GM23338 (cell line): ENCODE results near the gene ZNF747. TPM values are rescaled to one million over a fixed set of nuclear protein-coding genes. Genes with fewer than 3 reads are reported as not detected.

Source experiments
- CREB1 ChIP-seq: fragments of 250-450 bp; sonication (Bioruptor Pico); IDR thresholded peaks from 2 replicates; pipeline ENCODE4 v1.5.0; 2020; ENCODE audit warnings: low read depth, mild to moderate bottlenecking, moderate library complexity
- JUNB ChIP-seq: IDR thresholded peaks from one replicate; pipeline ENCODE4 v1.6.1; 2016; ENCODE audit warnings: antibody characterized with exemption; ENCODE audit not compliant: unreplicated experiment
- STAT1 ChIP-seq: IDR thresholded peaks from one replicate; pipeline ENCODE4 v1.6.1; 2016; ENCODE audit warnings: antibody characterized with exemption; ENCODE audit not compliant: unreplicated experiment
- ZNF114 ChIP-seq: fragments of 250-450 bp; sonication (Bioruptor Pico); IDR thresholded peaks from 2 replicates; pipeline ENCODE4 v1.5.0; 2020; ENCODE audit warnings: mild to moderate bottlenecking, moderate library complexity
- polyA plus RNA-seq: library from polyadenylated mRNA; unstranded; fragments of >200 nt; fragmentation: Nextera tagmentation; extraction: Ambion mirVana; gene quantifications from 2 replicates; pipeline ENCODE4 v1.2.1, GENCODE V29; 2016
- total RNA-seq: library from RNA; depleted of rRNA; stranded (reverse); fragments of >200 nt; shearing (Covaris generic); gene quantifications from 2 replicates; pipeline ENCODE4 v1.2.3, GENCODE V29; 2014
- TF ChIP-seq, protein P1 (sequence below): fragments of 250-450 bp; sonication (Bioruptor Pico); IDR thresholded peaks from 2 replicates; pipeline ENCODE4 v1.5.0; 2020; ENCODE audit warnings: mild to moderate bottlenecking, moderate library complexity
- TF ChIP-seq, protein P2 (sequence below), 2 experiments: fragments of 200-600 bp in 1 of 2; sonication (generic) in 1 of 2; conservative IDR thresholded peaks; 2 replicates each; pipeline versions ENCODE4 v1.5.1 to v1.6.1; 2016 to 2017; ENCODE audit warnings: antibody characterized with exemption in 2 of 2, low read depth in 2 of 2, mild to moderate bottlenecking in 2 of 2, moderate library complexity in 1 of 2
- TF ChIP-seq, protein P3 (sequence below): IDR thresholded peaks from one replicate; pipeline ENCODE4 v1.6.1; 2018; ENCODE audit warnings: antibody characterized with exemption; ENCODE audit not compliant: unreplicated experiment

Gene ZNF747
- total and polyA plus RNA-seq, 2 experiments from 2014 or later = 4.2 to 12.6 TPM

DNA sequence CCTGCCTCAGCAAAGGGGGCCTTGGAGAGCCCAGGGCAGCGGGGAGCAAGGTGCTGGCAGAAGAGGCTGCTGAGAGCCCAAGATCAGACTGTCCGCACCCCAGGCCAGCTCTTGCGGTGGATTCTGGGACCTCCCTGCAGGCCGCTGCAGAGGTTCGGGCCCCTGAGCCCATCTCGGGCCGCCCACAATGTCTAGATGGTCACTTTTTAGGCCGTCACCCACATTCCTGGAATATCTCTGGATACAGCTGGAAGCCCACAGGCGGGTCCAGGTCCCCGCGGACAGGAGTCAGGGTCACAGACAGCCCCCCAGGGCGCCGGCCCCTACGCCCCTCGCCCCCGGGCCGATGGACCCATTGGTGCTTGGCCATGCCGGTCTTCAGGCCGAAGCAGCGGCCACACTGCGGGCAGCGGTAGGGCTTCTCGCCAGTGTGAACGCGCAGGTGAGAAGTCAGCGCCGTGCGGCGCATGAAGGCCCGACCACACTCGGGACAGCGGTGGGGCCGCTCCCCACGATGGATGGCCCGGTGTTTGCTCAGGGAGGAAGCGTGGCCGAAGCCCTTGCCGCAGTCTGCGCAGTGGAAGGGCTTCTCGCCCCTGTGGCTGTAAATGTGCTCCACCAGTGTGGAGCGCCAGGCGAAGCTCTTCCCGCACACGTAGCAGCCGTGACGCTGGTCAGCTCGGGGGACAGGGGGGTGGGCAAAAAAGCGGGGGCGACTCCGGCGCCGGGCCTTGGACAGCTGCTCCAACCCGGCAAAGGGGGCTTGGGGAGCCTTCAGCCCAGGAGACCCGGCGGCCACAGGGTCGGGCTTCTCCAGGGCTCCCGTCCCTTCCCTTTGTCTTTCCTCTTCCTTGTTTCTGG lies 2.1 kb downstream of the ZNF747 start (continued):
- TF ChIP-seq, protein P1, sequence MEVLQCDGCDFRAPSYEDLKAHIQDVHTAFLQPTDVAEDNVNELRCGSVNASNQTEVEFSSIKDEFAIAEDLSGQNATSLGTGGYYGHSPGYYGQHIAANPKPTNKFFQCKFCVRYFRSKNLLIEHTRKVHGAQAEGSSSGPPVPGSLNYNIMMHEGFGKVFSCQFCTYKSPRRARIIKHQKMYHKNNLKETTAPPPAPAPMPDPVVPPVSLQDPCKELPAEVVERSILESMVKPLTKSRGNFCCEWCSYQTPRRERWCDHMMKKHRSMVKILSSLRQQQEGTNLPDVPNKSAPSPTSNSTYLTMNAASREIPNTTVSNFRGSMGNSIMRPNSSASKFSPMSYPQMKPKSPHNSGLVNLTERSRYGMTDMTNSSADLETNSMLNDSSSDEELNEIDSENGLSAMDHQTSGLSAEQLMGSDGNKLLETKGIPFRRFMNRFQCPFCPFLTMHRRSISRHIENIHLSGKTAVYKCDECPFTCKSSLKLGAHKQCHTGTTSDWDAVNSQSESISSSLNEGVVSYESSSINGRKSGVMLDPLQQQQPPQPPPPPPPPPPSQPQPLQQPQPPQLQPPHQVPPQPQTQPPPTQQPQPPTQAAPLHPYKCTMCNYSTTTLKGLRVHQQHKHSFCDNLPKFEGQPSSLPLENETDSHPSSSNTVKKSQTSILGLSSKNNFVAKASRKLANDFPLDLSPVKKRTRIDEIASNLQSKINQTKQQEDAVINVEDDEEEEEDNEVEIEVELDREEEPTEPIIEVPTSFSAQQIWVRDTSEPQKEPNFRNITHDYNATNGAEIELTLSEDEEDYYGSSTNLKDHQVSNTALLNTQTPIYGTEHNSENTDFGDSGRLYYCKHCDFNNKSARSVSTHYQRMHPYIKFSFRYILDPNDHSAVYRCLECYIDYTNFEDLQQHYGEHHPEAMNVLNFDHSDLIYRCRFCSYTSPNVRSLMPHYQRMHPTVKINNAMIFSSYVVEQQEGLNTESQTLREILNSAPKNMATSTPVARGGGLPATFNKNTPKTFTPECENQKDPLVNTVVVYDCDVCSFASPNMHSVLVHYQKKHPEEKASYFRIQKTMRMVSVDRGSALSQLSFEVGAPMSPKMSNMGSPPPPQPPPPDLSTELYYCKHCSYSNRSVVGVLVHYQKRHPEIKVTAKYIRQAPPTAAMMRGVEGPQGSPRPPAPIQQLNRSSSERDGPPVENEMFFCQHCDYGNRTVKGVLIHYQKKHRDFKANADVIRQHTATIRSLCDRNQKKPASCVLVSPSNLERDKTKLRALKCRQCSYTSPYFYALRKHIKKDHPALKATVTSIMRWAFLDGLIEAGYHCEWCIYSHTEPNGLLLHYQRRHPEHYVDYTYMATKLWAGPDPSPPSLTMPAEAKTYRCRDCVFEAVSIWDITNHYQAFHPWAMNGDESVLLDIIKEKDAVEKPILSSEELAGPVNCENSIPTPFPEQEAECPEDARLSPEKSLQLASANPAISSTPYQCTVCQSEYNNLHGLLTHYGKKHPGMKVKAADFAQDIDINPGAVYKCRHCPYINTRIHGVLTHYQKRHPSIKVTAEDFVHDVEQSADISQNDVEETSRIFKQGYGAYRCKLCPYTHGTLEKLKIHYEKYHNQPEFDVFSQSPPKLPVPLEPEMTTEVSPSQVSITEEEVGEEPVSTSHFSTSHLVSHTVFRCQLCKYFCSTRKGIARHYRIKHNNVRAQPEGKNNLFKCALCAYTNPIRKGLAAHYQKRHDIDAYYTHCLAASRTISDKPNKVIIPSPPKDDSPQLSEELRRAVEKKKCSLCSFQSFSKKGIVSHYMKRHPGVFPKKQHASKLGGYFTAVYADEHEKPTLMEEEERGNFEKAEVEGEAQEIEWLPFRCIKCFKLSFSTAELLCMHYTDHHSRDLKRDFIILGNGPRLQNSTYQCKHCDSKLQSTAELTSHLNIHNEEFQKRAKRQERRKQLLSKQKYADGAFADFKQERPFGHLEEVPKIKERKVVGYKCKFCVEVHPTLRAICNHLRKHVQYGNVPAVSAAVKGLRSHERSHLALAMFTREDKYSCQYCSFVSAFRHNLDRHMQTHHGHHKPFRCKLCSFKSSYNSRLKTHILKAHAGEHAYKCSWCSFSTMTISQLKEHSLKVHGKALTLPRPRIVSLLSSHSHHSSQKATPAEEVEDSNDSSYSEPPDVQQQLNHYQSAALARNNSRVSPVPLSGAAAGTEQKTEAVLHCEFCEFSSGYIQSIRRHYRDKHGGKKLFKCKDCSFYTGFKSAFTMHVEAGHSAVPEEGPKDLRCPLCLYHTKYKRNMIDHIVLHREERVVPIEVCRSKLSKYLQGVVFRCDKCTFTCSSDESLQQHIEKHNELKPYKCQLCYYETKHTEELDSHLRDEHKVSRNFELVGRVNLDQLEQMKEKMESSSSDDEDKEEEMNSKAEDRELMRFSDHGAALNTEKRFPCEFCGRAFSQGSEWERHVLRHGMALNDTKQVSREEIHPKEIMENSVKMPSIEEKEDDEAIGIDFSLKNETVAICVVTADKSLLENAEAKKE (CRISPR knock-in tag) = no peak
- no peak for TF ChIP-seq JUNB
- TF ChIP-seq, protein P2, sequence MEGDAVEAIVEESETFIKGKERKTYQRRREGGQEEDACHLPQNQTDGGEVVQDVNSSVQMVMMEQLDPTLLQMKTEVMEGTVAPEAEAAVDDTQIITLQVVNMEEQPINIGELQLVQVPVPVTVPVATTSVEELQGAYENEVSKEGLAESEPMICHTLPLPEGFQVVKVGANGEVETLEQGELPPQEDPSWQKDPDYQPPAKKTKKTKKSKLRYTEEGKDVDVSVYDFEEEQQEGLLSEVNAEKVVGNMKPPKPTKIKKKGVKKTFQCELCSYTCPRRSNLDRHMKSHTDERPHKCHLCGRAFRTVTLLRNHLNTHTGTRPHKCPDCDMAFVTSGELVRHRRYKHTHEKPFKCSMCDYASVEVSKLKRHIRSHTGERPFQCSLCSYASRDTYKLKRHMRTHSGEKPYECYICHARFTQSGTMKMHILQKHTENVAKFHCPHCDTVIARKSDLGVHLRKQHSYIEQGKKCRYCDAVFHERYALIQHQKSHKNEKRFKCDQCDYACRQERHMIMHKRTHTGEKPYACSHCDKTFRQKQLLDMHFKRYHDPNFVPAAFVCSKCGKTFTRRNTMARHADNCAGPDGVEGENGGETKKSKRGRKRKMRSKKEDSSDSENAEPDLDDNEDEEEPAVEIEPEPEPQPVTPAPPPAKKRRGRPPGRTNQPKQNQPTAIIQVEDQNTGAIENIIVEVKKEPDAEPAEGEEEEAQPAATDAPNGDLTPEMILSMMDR (conservative IDR thresholded peaks at IDR 0.05; ENCODE audit: low read depth in 2 of 2) = no peak
- TF ChIP-seq ZNF114 (CRISPR knock-in tag) = no peak
- no peak for TF ChIP-seq STAT1
- TF ChIP-seq, protein P3, sequence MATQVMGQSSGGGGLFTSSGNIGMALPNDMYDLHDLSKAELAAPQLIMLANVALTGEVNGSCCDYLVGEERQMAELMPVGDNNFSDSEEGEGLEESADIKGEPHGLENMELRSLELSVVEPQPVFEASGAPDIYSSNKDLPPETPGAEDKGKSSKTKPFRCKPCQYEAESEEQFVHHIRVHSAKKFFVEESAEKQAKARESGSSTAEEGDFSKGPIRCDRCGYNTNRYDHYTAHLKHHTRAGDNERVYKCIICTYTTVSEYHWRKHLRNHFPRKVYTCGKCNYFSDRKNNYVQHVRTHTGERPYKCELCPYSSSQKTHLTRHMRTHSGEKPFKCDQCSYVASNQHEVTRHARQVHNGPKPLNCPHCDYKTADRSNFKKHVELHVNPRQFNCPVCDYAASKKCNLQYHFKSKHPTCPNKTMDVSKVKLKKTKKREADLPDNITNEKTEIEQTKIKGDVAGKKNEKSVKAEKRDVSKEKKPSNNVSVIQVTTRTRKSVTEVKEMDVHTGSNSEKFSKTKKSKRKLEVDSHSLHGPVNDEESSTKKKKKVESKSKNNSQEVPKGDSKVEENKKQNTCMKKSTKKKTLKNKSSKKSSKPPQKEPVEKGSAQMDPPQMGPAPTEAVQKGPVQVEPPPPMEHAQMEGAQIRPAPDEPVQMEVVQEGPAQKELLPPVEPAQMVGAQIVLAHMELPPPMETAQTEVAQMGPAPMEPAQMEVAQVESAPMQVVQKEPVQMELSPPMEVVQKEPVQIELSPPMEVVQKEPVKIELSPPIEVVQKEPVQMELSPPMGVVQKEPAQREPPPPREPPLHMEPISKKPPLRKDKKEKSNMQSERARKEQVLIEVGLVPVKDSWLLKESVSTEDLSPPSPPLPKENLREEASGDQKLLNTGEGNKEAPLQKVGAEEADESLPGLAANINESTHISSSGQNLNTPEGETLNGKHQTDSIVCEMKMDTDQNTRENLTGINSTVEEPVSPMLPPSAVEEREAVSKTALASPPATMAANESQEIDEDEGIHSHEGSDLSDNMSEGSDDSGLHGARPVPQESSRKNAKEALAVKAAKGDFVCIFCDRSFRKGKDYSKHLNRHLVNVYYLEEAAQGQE = no peak
- no peak for TF ChIP-seq CREB1 (CRISPR knock-in tag)
